Dermis blood vessel endothelial cell (primary cell): ENCODE data around the gene STYXL1. TPM values are rescaled to one million over a fixed set of nuclear protein-coding genes. Genes with fewer than 3 reads are reported as not detected.
"Not testable (repeated sequence)": the region's sequence is repeated elsewhere in the genome, so short reads cannot be mapped to it uniquely, and the experiment has no call there.

Experiments
- DNase-seq: peaks from one replicate; pipeline ENCODE4 v3.0.0; 2010
- total RNA-seq: library from RNA; depleted of rRNA; stranded (reverse); fragments of >200 nt; gene quantifications from 2 replicates; pipeline ENCODE4 v1.2.3, GENCODE V29; 2014

The STYXL1 gene
- total RNA-seq, 1 donor from 2014 or later: 38.3 TPM

DNA sequence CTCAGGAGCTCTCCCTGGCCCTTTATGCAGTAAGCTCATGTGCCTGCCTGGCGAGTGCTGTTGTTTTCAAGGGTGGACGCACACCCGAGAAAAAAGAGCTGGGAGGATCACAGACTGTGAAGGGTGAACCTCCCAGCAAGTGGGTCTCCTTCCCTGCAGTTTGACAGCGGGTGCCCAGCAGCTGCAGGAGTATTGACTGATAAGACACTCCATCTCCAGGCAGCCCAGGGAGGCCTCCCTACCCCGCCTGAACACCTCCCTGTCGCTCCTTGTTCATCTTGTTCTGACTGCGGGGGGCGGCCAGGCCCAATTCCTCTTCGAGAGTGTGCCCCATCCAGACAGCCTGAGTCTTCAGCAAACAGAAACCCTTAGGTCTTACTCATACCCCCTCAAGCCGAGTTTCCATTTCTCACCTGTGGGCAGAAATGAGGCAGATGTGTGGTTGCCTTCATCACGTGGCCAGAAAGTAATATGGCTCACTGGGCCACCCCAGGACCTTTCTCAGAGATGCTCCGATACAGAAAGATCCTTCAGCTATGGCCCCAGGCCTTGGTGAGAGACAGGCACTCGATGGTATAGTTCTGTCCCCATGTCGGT is 17.3 kb upstream of the STYXL1 start:
- no peak for DNase-seq

DNA sequence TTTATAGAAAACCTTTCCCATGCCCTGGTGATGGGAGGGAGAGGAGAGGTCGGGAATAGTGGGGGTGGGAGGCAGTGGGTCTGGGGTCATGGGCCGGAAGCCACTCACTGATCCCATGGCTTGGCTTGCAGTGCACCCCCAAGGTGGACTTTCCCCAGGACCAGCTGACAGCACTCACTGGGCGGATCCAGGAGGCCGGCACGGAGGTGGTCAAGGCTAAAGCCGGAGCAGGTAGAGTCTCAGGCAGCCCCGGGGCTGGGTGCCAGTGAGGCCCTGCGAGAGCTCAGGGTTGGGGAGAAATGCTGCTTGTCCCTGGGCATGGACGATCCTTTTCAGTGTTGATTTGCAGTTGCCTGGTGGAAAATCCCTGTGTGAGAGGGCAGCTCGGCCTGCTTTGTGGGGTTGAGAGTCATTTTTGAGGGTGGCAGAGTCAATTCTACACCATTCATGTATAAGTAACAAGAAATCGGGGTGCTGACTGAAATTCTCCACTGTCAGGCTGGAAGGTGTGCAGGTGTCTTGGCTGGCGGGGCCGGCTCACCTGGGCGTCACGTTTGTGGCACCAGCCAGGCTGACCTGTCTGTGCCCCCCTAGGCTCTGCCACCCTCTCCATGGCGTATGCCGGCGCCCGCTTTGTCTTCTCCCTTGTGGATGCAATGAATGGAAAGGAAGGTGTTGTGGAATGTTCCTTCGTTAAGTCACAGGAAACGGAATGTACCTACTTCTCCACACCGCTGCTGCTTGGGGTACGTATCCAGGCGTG is 16.6 kb upstream of the STYXL1 start:
- DNase-seq: no peak

GRCh38 chr7:76063525-76063924 is 15.7 kb upstream of the STYXL1 start:
- no peak for DNase-seq

- DNase-seq: no peak
These were observed 15.3 kb upstream of the STYXL1 start for GRCh38 chr7:76063114-76063513.

GRCh38 chr7:76062254-76062653 is 14.5 kb upstream of the STYXL1 start:
- DNase-seq: no peak

- DNase-seq: no peak
These were observed 13.0 kb upstream of the STYXL1 start for GRCh38 chr7:76060842-76061241.

GRCh38 chr7:76058745-76059144 is 10.9 kb upstream of the STYXL1 start:
- not testable (repeated sequence) for DNase-seq

GRCh38 chr7:76057813-76058145 is 10.0 kb upstream of the STYXL1 start:
- peak; percentile 10 for DNase-seq

DNA sequence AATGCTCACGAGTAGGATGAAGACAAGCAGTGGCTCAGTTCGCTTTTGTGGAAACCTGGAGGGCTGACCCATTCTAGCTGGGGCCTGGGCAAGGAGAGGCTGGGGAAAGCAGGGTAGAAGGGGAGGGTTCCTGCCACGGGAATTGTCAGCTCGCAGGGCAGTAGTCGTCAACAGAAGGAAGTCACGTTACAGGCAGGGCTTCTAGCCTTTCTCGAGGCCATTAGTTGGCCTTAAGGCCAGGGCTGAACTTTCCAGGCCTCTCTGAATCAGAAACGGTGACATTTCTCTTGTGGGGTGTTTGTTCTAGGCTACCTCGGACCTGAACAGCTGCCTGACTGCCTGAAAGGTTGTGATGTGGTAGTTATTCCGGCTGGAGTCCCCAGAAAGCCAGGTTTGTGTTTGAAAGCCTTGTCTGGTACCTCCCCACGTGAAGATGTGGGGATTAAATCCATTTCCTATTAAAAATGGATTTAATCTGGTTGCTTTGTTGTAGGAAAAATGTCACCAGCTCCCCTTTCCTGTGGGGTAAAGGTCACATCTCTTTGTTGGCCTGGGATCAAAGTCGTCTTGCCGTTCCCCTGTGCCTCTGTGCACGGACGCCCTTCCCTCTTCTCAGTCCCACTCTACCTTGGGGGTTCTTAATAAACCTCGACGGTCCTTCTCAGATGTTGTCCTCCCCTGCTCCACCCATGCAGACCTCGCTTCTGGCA is 9.5 kb upstream of the STYXL1 start:
- DNase-seq: peak; percentile 11

GRCh38 chr7:76056241-76056640 is 8.4 kb upstream of the STYXL1 start:
- DNase-seq: no peak

DNA sequence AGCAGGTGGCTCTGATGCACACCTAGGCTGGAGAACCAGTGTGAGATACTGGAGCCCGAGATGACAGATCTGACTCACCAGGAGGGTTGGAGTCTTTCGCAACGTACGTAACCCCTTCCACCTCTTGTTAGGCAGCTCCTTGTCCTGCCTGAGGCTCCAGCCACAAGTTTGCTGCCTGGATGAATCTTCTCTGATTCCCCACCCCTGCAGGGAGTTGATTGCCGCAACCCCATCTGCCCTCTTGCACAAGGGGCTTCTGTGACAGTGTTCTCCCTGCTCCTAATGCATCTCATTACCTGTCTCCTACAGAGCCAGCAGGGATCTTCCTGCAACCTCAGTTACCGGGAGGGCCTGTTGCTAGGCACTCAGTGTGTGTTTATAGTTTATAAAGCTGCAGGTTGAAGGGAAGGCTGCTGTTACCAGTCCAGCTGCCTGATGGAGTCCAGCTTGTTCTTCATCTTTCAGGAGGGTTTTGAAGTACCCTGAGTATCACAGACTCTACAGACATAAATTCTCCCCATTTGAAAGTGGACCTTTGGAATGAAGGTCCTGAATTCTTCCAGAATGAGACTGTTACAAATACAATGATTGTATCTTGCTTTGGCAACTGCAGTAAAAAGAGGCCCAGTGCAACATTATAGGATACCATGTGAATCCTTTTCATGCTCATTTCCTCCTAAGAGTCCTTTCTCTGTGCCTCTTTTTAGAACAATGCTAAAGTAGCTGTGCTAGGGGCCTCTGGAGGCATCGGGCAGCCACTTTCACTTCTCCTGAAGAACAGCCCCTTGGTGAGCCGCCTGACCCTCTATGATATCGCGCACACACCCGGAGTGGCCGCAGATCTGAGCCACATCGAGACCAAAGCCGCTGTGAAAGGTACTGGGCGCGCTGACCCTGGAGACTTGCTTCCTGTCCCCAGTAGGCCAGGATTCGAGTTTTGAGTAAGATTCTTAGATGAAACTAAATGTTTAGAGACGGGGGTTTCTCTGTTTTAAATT is 6.6 kb upstream of the STYXL1 start:
- no peak for DNase-seq

GRCh38 chr7:76053461-76053860 is 5.7 kb upstream of the STYXL1 start:
- DNase-seq: no peak

DNA sequence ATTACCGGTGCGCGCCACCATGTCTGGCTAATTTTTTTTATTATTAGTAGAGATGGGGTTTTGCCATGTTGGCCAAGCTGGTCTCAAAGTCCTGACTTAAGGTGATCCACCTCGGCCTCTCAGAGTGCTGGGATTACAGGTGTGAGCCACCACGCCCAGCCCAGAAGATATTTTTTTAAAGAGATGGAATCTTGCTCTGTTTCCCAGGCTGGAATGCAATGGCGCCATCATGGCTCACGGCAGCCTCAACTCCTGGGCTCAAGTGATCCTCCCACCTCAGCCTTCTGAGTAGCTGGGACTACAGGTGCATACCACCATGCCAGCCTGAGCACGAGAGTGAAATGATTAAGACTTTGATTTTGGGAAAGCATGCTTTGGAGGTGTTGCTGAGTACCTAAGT is 4.9 kb upstream of the STYXL1 start:
- DNase-seq: not testable (repeated sequence)

DNA sequence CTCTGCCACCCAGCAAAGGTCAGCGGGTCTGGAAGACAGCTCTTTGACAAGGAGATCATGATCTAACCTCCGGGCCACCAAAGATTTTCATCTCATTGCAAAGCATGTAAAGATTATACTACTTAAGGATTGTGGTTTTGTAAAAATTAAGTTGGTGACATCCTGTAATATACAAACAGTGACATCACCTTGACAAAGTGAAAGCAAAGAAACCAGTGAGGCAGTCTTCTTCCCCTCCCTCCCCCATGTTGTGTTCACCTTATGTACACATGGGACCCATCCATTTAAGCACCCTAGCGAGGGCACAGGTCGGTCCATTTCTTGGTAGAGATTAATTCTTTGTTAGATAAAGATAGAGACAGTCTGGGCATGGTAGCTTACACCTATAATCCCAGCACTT is 4.0 kb upstream of the STYXL1 start:
- DNase-seq: no peak

DNA sequence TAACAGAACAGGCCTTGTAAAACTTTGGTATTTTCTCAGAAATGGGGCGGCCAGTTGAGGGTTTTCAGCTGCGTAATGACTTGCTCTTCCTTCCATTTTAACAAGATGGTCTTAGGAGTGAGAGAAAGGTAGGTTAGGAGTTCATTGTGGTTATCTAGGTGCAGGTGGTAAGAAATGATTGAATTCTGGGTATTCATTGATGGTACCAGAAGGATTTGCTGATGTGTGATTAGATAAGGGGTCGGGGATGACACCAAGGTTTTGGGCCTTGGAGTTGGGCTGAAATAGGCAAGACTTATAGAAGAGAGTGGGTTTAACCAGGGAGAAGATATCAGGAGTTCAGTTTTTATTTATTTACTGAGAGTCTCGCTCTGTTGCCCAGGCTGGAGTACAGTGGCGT is 2.7 kb upstream of the STYXL1 start:
- no peak for DNase-seq

GRCh38 chr7:76049295-76049694 is 1.5 kb upstream of the STYXL1 start:
- DNase-seq: no peak

GRCh38 chr7:76048668-76048988 is 828 bp upstream of the STYXL1 start:
- no peak for DNase-seq

- peak; percentile 38 for DNase-seq
These were observed 442 bp downstream of the STYXL1 start for GRCh38 chr7:76047305-76047810.

- DNase-seq: no peak
These were observed 3.4 kb downstream of the STYXL1 start for GRCh38 chr7:76044375-76044865.

- DNase-seq: no peak
These were observed 7.7 kb downstream of the STYXL1 start for GRCh38 chr7:76040126-76040525.

- DNase-seq: no peak
These were observed 10.5 kb downstream of the STYXL1 start for GRCh38 chr7:76037310-76037709.

GRCh38 chr7:76031964-76032363 is 15.8 kb downstream of the STYXL1 start:
- DNase-seq: no peak

- DNase-seq: not testable (repeated sequence)
These were observed 18.1 kb downstream of the STYXL1 start for GRCh38 chr7:76029682-76030081.
